PC-3 (cell line): Measurements from ENCODE around the gene RNF5. TPM values are rescaled to one million over a fixed set of nuclear protein-coding genes. Genes with fewer than 3 reads are reported as not detected.

Experiments
- ATAC-seq: fragments of 200-7000 bp; cut with Tn5 transposase; 2 replicates; pipeline ENCODE4 v1.9.1; 2020; ENCODE audit warnings: mild to moderate bottlenecking, moderate library complexity
- BruUV-seq: library from RNA; stranded (reverse); fragments of 400-500 nt; replicated peaks from 2 replicates; lab custom pipeline; 2021; lab: Mats Ljungman, UMichigan
- CTCF ChIA-PET: fragments of 300-600 bp; sonication (Branson Sonifier 250); formaldehyde crosslinking; loops from one replicate; lab custom pipeline; 2022; ENCODE audit warnings: antibody characterized with exemption; lab: Charles Lee
- POLR2A ChIA-PET: fragments of 300-600 bp; sonication (Branson Sonifier 250); formaldehyde crosslinking; loops from one replicate; lab custom pipeline; 2022; ENCODE audit warnings: antibody characterized with exemption; ENCODE audit not compliant: unreplicated experiment; lab: Charles Lee
- DNase-seq: peaks from one replicate; pipeline ENCODE4 v3.0.0-alpha.2; 2015
- H2AFZ ChIP-seq: fragments of 300-600 bp; sonication (generic); 2 replicates; pipeline ENCODE4 v1.6.0; 2016; ENCODE audit warnings: antibody characterized with exemption, low read length
- H3F3A ChIP-seq: fragments of 300-600 bp; sonication (generic); one replicate; pipeline ENCODE4 v1.6.0; 2017; ENCODE audit warnings: antibody characterized with exemption, low read length, control low read depth, mild to moderate bottlenecking; ENCODE audit not compliant: unreplicated experiment
- H3K27ac ChIP-seq: fragments of 300-600 bp; sonication (generic); 2 replicates; pipeline ENCODE4 v1.5.1; 2016; ENCODE audit warnings: mild to moderate bottlenecking, low read length
- H3K27me3 ChIP-seq: fragments of 300-600 bp; sonication (generic); 2 replicates; pipeline ENCODE4 v1.6.1; 2016; ENCODE audit warnings: low read length, mixed read lengths
- H3K36me3 ChIP-seq: fragments of 300-600 bp; sonication (generic); 2 replicates; pipeline ENCODE4 v1.6.1; 2016; ENCODE audit warnings: low read depth, mixed run types, low read length, mixed read lengths
- H3K4me1 ChIP-seq: fragments of 300-600 bp; sonication (generic); 2 replicates; pipeline ENCODE4 v1.5.1; 2016; ENCODE audit warnings: low read length; ENCODE audit not compliant: insufficient read depth
- H3K4me2 ChIP-seq: fragments of 300-600 bp; sonication (generic); 2 replicates; pipeline ENCODE4 v1.6.0; 2016; ENCODE audit warnings: low read length
- H3K4me3 ChIP-seq: fragments of 300-600 bp; sonication (generic); 2 replicates; pipeline ENCODE4 v1.5.1; 2016; ENCODE audit warnings: mild to moderate bottlenecking, low read length, mixed read lengths
- H3K79me2 ChIP-seq: fragments of 300-600 bp; sonication (generic); 2 replicates; pipeline ENCODE4 v1.6.1; 2017; ENCODE audit warnings: low read length, mixed read lengths
- H3K9ac ChIP-seq: fragments of 300-600 bp; sonication (generic); 2 replicates; pipeline ENCODE4 v1.6.0; 2016; ENCODE audit warnings: mild to moderate bottlenecking, low read length
- H3K9me2 ChIP-seq: fragments of 300-600 bp; sonication (generic); replicated peaks from 2 replicates; pipeline ENCODE4 v1.6.1; 2016; ENCODE audit warnings: mixed run types, low read length, mixed read lengths
- H3K9me3 ChIP-seq: fragments of 300-600 bp; sonication (generic); 2 replicates; pipeline ENCODE4 v1.6.1; 2016; ENCODE audit warnings: low read length, mixed read lengths
- H4K20me1 ChIP-seq: fragments of 300-600 bp; sonication (generic); 2 replicates; pipeline ENCODE4 v1.6.1; 2016; ENCODE audit warnings: low read length, mixed read lengths
- EZH2 ChIP-seq: fragments of 300-600 bp; sonication (generic); IDR thresholded peaks from one replicate; pipeline ENCODE4 v1.6.1; 2017; ENCODE audit warnings: antibody characterized with exemption, mild to moderate bottlenecking, low read length; ENCODE audit not compliant: unreplicated experiment
- EZH2phosphoT487 ChIP-seq: fragments of 300-600 bp; sonication (generic); IDR thresholded peaks from 2 replicates; pipeline ENCODE4 v1.6.1; 2018; ENCODE audit warnings: mild to moderate bottlenecking, antibody characterized with exemption, low read length, borderline replicate concordance
- intact Hi-C: fragments of 100-400 bp; cut with micrococcal nuclease; formaldehyde crosslinking; loops from 2 replicates; pipeline ENCODE4 v1.9.0; 2023
- total RNA-seq: library from RNA; depleted of rRNA; stranded (reverse); fragments of >200 nt; gene quantifications from 2 replicates; pipeline ENCODE4 v1.2.3, GENCODE V29; 2014
- TF ChIP-seq, protein P1 (sequence below): fragments of 300-600 bp; sonication (generic); conservative IDR thresholded peaks from 2 replicates; pipeline ENCODE4 v1.5.1; 2017; ENCODE audit warnings: antibody characterized with exemption, low read depth, mild to moderate bottlenecking, low read length

RNF5 gene
- total RNA-seq, 1 experiment from 2014 or later = 69.0 TPM

DNA sequence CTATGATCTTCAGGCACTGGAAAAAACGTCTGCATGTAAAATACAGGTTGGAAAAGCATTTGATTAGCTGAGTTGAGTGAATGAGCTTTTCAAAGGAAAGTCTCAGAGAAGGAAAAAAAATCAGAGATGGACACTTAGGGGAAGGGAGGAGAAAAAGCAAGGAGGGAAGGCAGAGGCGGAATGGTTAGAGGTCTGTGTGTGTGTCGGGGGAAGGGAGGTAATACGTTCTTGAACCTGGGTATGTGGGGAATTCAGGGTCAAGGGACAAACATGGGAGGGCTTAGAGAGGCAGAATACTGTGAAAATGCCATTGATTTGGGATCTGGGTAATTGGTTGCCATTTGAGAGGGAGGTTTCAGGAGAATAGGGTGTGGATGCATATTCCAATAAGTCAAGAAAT, 31.5 kb upstream of the RNF5 start:
- Histone ChIP-seq H3K9me2 (no peaks in the 10 kb centered on the region), H3K79me2 (no peaks in the 10 kb centered on the region), H3K9ac (no peak overlapping the region), H3K27ac (no peak overlapping the region), H3K4me2 (no peak overlapping the region), H3K36me3 (no peaks in the 10 kb centered on the region), H3K4me3 (no peak overlapping the region), H3K27me3 (no peaks in the 10 kb centered on the region), H3K4me1 (no peaks in the 10 kb centered on the region), H3F3A (no peaks in the 10 kb centered on the region), H3K9me3 (no peaks in the 10 kb centered on the region), H4K20me1 (no peaks in the 10 kb centered on the region), H2AFZ (no peak overlapping the region)
- DNase-seq (no peak), ATAC-seq (no peak)
- TF ChIP-seq EZH2 = no peak
- TF ChIP-seq EZH2phosphoT487 = no peak
- TF ChIP-seq, protein P1, sequence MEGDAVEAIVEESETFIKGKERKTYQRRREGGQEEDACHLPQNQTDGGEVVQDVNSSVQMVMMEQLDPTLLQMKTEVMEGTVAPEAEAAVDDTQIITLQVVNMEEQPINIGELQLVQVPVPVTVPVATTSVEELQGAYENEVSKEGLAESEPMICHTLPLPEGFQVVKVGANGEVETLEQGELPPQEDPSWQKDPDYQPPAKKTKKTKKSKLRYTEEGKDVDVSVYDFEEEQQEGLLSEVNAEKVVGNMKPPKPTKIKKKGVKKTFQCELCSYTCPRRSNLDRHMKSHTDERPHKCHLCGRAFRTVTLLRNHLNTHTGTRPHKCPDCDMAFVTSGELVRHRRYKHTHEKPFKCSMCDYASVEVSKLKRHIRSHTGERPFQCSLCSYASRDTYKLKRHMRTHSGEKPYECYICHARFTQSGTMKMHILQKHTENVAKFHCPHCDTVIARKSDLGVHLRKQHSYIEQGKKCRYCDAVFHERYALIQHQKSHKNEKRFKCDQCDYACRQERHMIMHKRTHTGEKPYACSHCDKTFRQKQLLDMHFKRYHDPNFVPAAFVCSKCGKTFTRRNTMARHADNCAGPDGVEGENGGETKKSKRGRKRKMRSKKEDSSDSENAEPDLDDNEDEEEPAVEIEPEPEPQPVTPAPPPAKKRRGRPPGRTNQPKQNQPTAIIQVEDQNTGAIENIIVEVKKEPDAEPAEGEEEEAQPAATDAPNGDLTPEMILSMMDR = no peak
- ChIA-PET POLR2A (no interaction called here), CTCF (no interaction called here)
- intact Hi-C loops = no loop called here
- no TSS peak for BruUV-seq

- POLR2A ChIA-PET = no interaction called here
- peak; percentile 33; the same call in 1 of the 2 replicates for ATAC-seq
Observed at GRCh38 chr6:32147401-32148132, 30.6 kb upstream of the RNF5 start.

More at GRCh38 chr6:32147401-32148132, 30.6 kb upstream of the RNF5 start:
- Histone ChIP-seq H3K9me3 (no peaks in the 10 kb centered on the region), H3K4me3 (no peak overlapping the region), H3K4me2 (no peak overlapping the region), H3K79me2 (no peaks in the 10 kb centered on the region), H4K20me1 (no peaks in the 10 kb centered on the region), H2AFZ (no peak overlapping the region), H3K9me2 (no peaks in the 10 kb centered on the region), H3K36me3 (no peaks in the 10 kb centered on the region), H3K9ac (no peak overlapping the region), H3K27ac (no peak overlapping the region), H3K4me1 (no peaks in the 10 kb centered on the region), H3K27me3 (no peaks in the 10 kb centered on the region), H3F3A (no peaks in the 10 kb centered on the region)
- CTCF ChIA-PET = no interaction called here
- no TSS peak for BruUV-seq
- TF ChIP-seq, protein P1 = no peak
- TF ChIP-seq EZH2phosphoT487 = no peak
- no peak for TF ChIP-seq EZH2
- DNase-seq = no peak
- intact Hi-C loops = no loop called here
